DLD1 (cell line): ENCODE data around the gene KRTAP12-2.
"Not testable (repeated sequence)": the region's sequence is repeated elsewhere in the genome, so short reads cannot be mapped to it uniquely, and the experiment has no call there.

ENCODE experiments used
- in situ Hi-C: cut with HindIII; loops from 2 replicates; pipeline ENCODE4 v1.10.0; 2017; ENCODE audit warnings: low sequenced_read_pairs

Gene KRTAP12-2

GRCh38 chr21:44702973-44703730 lies 36.4 kb upstream of the KRTAP12-2 start:
- in situ Hi-C loops: no loop called here

GRCh38 chr21:44702111-44702972 lies 35.6 kb upstream of the KRTAP12-2 start:
- in situ Hi-C loops: no loop called here

GRCh38 chr21:44701541-44701940 lies 34.8 kb upstream of the KRTAP12-2 start:
- in situ Hi-C loops: no loop called here

GRCh38 chr21:44701023-44701400 lies 34.3 kb upstream of the KRTAP12-2 start:
- in situ Hi-C loops: no loop called here

GRCh38 chr21:44700101-44701022 lies 33.6 kb upstream of the KRTAP12-2 start:
- in situ Hi-C loops: no loop called here

GRCh38 chr21:44699502-44700001 lies 32.8 kb upstream of the KRTAP12-2 start:
- in situ Hi-C loops: no loop called here

- in situ Hi-C loops: no loop called here
These were observed 31.3 kb upstream of the KRTAP12-2 start for GRCh38 chr21:44697811-44698734.

GRCh38 chr21:44697172-44697810 lies 30.6 kb upstream of the KRTAP12-2 start, which contains the start of gene KRTAP10-12:
Gene KRTAP10-12, plus strand, starts transcription at chr21:44697172. Its CDS starts 30 bp downstream, at chr21:44697202.
- in situ Hi-C loops: not testable (repeated sequence)

GRCh38 chr21:44696572-44696971 lies 29.8 kb upstream of the KRTAP12-2 start:
- in situ Hi-C loops: no loop called here

GRCh38 chr21:44695641-44696040 lies 28.9 kb upstream of the KRTAP12-2 start:
- in situ Hi-C loops: no loop called here

GRCh38 chr21:44695184-44695583 lies 28.5 kb upstream of the KRTAP12-2 start:
- in situ Hi-C loops: no loop called here

GRCh38 chr21:44694776-44695175 lies 28.0 kb upstream of the KRTAP12-2 start:
- in situ Hi-C loops: no loop called here

GRCh38 chr21:44692798-44693512 lies 26.2 kb upstream of the KRTAP12-2 start:
- in situ Hi-C loops: no loop called here

- in situ Hi-C loops: no loop called here
These were observed 25.0 kb upstream of the KRTAP12-2 start for GRCh38 chr21:44691686-44692085.

GRCh38 chr21:44689740-44690139 lies 23.0 kb upstream of the KRTAP12-2 start:
- in situ Hi-C loops: not testable (repeated sequence)

- in situ Hi-C loops: no loop called here
These were observed 20.9 kb upstream of the KRTAP12-2 start for GRCh38 chr21:44687671-44688070.

- in situ Hi-C loops: no loop called here
These were observed 20.3 kb upstream of the KRTAP12-2 start for GRCh38 chr21:44686843-44687561.
